ENCODE data around the gene TRANK1.

Gene TRANK1

GRCh38 chr3:36824443-36824842 lies 120.4 kb downstream of the TRANK1 start:
- no peak for DNase-seq
- in situ Hi-C loops (cut with HindIII; ENCODE audit: low pct_ligation_motif_present, low sequenced_read_pairs): no loop called here
- no peak for TF ChIP-seq CTCF (IDR thresholded peaks at IDR 0.05; ENCODE audit: low read depth, low read length, missing control alignments)
- no peak overlapping the region for H3K27ac ChIP-seq
- no peak overlapping the region for H3K4me3 ChIP-seq (ENCODE audit: low read depth, low read length)
- no peaks in the 10 kb centered on the region for H3K27me3 ChIP-seq (replicated peaks)
- H3K36me3 ChIP-seq (replicated peaks): no peaks in the 10 kb centered on the region

- no peaks in the 10 kb centered on the region for H3K27me3 ChIP-seq (replicated peaks)
- H3K4me3 ChIP-seq (ENCODE audit: low read depth, low read length): no peak overlapping the region
- no peak overlapping the region for H3K27ac ChIP-seq
- no peak for DNase-seq
- in situ Hi-C loops (cut with HindIII; ENCODE audit: low pct_ligation_motif_present, low sequenced_read_pairs): no loop called here
- TF ChIP-seq CTCF (IDR thresholded peaks at IDR 0.05; ENCODE audit: low read depth, low read length, missing control alignments): no peak
- H3K36me3 ChIP-seq (replicated peaks): no peaks in the 10 kb centered on the region
Observed at GRCh38 chr3:36823806-36824205, 121.0 kb downstream of the TRANK1 start.

- H3K27ac ChIP-seq: no peak overlapping the region
- no peaks in the 10 kb centered on the region for H3K27me3 ChIP-seq (replicated peaks)
- DNase-seq: no peak
- H3K36me3 ChIP-seq (replicated peaks): no peaks in the 10 kb centered on the region
- TF ChIP-seq CTCF (IDR thresholded peaks at IDR 0.05; ENCODE audit: low read depth, low read length, missing control alignments): no peak
- no peak overlapping the region for H3K4me3 ChIP-seq (ENCODE audit: low read depth, low read length)
- in situ Hi-C loops (cut with HindIII; ENCODE audit: low pct_ligation_motif_present, low sequenced_read_pairs): no loop called here
Observed at GRCh38 chr3:36820083-36820482, 124.8 kb downstream of the TRANK1 start.

- no peak for TF ChIP-seq CTCF (IDR thresholded peaks at IDR 0.05; ENCODE audit: low read depth, low read length, missing control alignments)
- no peak for DNase-seq
- H3K27ac ChIP-seq: no peak overlapping the region
- H3K27me3 ChIP-seq (replicated peaks): no peaks in the 10 kb centered on the region
- H3K36me3 ChIP-seq (replicated peaks): no peaks in the 10 kb centered on the region
- no peak overlapping the region for H3K4me3 ChIP-seq (ENCODE audit: low read depth, low read length)
- in situ Hi-C loops (cut with HindIII; ENCODE audit: low pct_ligation_motif_present, low sequenced_read_pairs): no loop called here
Observed at GRCh38 chr3:36817806-36818533, 126.9 kb downstream of the TRANK1 start.

- H3K27ac ChIP-seq: no peak overlapping the region
- H3K36me3 ChIP-seq (replicated peaks): no peaks in the 10 kb centered on the region
- no peak overlapping the region for H3K4me3 ChIP-seq (ENCODE audit: low read depth, low read length)
- TF ChIP-seq CTCF (IDR thresholded peaks at IDR 0.05; ENCODE audit: low read depth, low read length, missing control alignments): no peak
- H3K27me3 ChIP-seq (replicated peaks): no peaks in the 10 kb centered on the region
- in situ Hi-C loops (cut with HindIII; ENCODE audit: low pct_ligation_motif_present, low sequenced_read_pairs): no loop called here
- DNase-seq: no peak
Observed at GRCh38 chr3:36815375-36815774, 129.5 kb downstream of the TRANK1 start.

- TF ChIP-seq CTCF (IDR thresholded peaks at IDR 0.05; ENCODE audit: low read depth, low read length, missing control alignments): peak; percentile 56
- Histone ChIP-seq H3K36me3 (replicated peaks) (no peaks in the 10 kb centered on the region), H3K27me3 (replicated peaks) (no peaks in the 10 kb centered on the region), H3K4me3 (ENCODE audit: low read depth, low read length) (no peak overlapping the region), H3K27ac (no peak overlapping the region)
- DNase-seq: no peak
- in situ Hi-C loops (cut with HindIII; ENCODE audit: low pct_ligation_motif_present, low sequenced_read_pairs): no loop called here
Observed at GRCh38 chr3:36814776-36815175, 130.1 kb downstream of the TRANK1 start.

Measured in brain microvascular endothelial cell (primary cell).